ENCODE results near the gene CTSL. TPM values are rescaled to one million over a fixed set of nuclear protein-coding genes. Genes with fewer than 3 reads are reported as not detected.
"Not testable (repeated sequence)": the region's sequence is repeated elsewhere in the genome, so short reads cannot be mapped to it uniquely, and the experiment has no call there.

Gene CTSL
- total RNA-seq, 4 donors from 2014 or later: 160 to 932 (median 321) TPM

DNA sequence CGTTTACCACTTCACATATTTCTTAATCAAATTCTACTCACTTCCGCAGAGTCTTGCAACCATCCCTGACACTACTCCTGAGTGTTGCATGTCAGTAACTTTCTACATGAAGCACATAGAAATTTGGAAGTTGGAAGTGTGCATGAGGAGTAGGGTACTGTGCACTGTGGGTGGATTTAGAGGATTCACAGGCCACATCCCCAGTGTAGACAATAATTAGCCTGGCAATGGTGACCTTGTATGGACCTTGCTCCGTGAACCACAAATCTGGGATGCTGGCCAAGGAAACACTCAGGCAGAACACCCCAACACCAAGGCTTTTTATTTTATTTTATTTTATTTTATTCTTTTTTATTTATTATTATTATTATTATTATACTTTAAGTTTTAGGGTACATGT is 25.5 kb downstream of the CTSL start:
- TF ChIP-seq CTCF (IDR thresholded peaks at IDR 0.05): no peak
- no peak for DNase-seq (ENCODE audit: low spot score)
- ATAC-seq (ENCODE audit: low FRiP score): no peak

- no peak for TF ChIP-seq CTCF (IDR thresholded peaks at IDR 0.05)
- ATAC-seq (ENCODE audit: low FRiP score) (no peak), DNase-seq (ENCODE audit: low spot score) (no peak)
Measured at GRCh38 chr9:87751868-87752267, 25.9 kb downstream of the CTSL start.

DNA sequence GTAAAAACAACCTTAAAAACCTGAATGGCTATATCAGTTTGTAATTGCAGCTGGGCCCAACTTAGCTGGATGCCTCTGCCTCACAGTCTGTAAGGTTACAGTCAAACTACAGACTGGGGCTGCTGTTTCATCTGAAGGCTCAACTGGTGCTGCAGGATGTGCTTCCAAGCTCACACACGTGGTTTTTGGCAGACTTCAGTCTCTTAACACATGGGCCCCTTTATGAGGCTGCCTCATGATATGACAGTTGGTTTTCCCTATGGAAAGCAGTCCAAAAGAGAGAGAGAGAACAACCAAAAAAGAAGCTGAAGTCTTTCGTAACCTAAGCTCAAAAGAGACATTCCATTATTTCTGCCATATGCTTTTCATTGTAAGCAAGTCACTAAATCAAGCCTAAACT is 27.4 kb downstream of the CTSL start:
- DNase-seq (ENCODE audit: low spot score) (no peak), ATAC-seq (ENCODE audit: low FRiP score) (no peak)
- TF ChIP-seq CTCF (IDR thresholded peaks at IDR 0.05): no peak

DNA sequence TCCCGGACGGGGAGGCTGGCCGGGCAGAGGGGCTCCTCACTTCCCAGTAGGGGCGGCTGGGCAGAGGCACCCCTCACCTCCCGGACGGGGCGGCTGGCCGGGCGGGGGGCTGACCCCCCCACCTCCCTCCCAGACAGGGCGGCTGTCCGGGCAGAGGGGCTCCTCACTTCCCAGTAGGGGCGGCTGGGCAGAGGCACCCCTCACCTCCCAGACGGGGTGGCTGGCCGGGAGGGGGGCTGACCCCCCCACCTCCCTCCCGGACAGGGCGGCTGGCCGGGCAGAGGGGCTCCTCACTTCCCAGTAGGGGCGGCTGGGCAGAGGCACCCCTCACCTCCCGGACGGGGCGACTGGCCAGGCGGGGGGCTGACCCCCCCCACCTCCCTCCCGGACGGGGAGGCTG is 32.4 kb downstream of the CTSL start:
- not testable (repeated sequence) for ATAC-seq (ENCODE audit: low FRiP score); DNase-seq (ENCODE audit: low spot score)

GRCh38 chr9:87759980-87760379 is 34.1 kb downstream of the CTSL start:
- not testable (repeated sequence) for ATAC-seq (ENCODE audit: low FRiP score); DNase-seq (ENCODE audit: low spot score)

GRCh38 chr9:87760529-87760928 is 34.6 kb downstream of the CTSL start:
- DNase-seq (ENCODE audit: low spot score) (no peak), ATAC-seq (ENCODE audit: low FRiP score) (no peak)
- no peak for TF ChIP-seq CTCF (IDR thresholded peaks at IDR 0.05)

DNA sequence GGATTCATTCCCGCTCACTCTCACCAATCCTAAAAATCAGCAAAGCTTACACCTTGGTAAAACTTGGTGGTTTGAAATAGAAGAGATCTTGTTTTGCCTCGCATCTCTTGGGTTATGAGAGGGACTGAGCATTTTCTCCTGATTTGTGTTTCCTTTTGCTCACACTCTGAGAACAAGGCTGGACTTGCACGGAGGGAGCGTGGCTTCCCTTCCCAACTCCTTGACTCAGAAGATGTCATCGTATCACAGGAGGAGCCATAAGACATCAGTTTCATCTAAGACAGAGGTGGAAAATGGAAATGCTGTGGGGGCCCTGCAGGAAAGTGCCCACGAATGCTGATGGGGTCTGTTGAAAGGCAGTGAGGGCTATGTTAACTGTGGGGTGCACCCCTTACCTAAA is 37.4 kb downstream of the CTSL start:
- no peak for DNase-seq (ENCODE audit: low spot score)
- no peak for TF ChIP-seq CTCF (IDR thresholded peaks at IDR 0.05)
- ATAC-seq (ENCODE audit: low FRiP score): no peak

DNA sequence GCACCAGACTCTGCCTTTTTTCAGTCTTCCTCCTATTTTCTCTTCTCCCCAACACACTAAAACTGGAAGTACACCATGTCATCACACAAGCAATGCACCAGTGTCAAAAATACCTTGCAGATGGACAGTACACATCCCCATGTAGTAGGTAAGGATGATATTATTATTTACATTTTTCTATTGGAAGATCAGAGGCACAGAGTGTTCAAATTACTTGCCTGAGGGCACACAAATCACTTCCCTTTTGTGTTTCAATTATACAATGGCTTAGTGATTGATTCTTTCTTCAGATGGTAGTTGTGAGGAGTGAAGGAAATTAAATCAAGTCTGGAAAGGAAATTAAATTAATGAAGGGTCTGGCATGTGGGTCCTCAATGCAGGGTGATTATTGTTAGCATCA is 39.6 kb downstream of the CTSL start:
- no peak for DNase-seq (ENCODE audit: low spot score)
- no peak for TF ChIP-seq CTCF (IDR thresholded peaks at IDR 0.05)

More for the DNA sequence above, 39.6 kb downstream of the CTSL start:
- ATAC-seq (ENCODE audit: low FRiP score): no peak
